ENCODE measurements around the gene PCDHGA1.

Gene PCDHGA1

GRCh38 chr5:141441571-141442170 lies 111.4 kb downstream of the PCDHGA1 start:
- no peak for TF ChIP-seq CTCF (conservative IDR thresholded peaks at IDR 0.05)
- no peak overlapping the region for H3K27ac ChIP-seq

- no peak for TF ChIP-seq CTCF (conservative IDR thresholded peaks at IDR 0.05)
- no peak overlapping the region for H3K27ac ChIP-seq
These were observed 135.0 kb downstream of the PCDHGA1 start for GRCh38 chr5:141465351-141465750.

- peak within 1 kb of the TSS; percentile 53 for H3K27ac ChIP-seq
- 0 out of 2 replicates have a peak, but pooled peaks have one; percentile 11 for TF ChIP-seq CTCF (conservative IDR thresholded peaks at IDR 0.05)
These were observed 145.4 kb downstream of the PCDHGA1 start, which contains the start of gene PCDHGC3 for GRCh38 chr5:141475625-141476131. PCDHGC3 (plus strand) TSS chr5:141475966; CDS start chr5:141476117, 151 bp downstream.

- peak overlapping the region; percentile 53 for H3K27ac ChIP-seq
- TF ChIP-seq CTCF (conservative IDR thresholded peaks at IDR 0.05) = no peak
These were observed 146.0 kb downstream of the PCDHGA1 start for GRCh38 chr5:141476132-141476911.

- TF ChIP-seq CTCF (conservative IDR thresholded peaks at IDR 0.05) = no peak
- H3K27ac ChIP-seq = no peak overlapping the region
These were observed 146.8 kb downstream of the PCDHGA1 start for GRCh38 chr5:141477044-141477575.

- no peak overlapping the region for H3K27ac ChIP-seq
- TF ChIP-seq CTCF (conservative IDR thresholded peaks at IDR 0.05) = no peak
These were observed 147.5 kb downstream of the PCDHGA1 start for GRCh38 chr5:141477815-141478214.

GRCh38 chr5:141478321-141478945 lies 148.1 kb downstream of the PCDHGA1 start:
- H3K27ac ChIP-seq = no peak overlapping the region
- peak; percentile 60 for TF ChIP-seq CTCF (conservative IDR thresholded peaks at IDR 0.05)

All from VCaP (cell line).